ENCODE measurements around the gene CDC42EP2. TPM values are rescaled to one million over a fixed set of nuclear protein-coding genes. Genes with fewer than 3 reads are reported as not detected.

The CDC42EP2 gene
- total RNA-seq, 1 experiment from 2014 or later, result 11.9 TPM

GRCh38 chr11:65292890-65293289 lies 21.8 kb upstream of the CDC42EP2 start:
- no peaks in the 10 kb centered on the region for H3K79me1 ChIP-seq (ENCODE audit: insufficient read depth, low read depth, low read length, poor library complexity, severe bottlenecking)
- H2AK5ac ChIP-seq (ENCODE audit: insufficient read length, low read length), result no peak overlapping the region
- no peak overlapping the region for H3K4ac ChIP-seq (ENCODE audit: low read depth, low read length)
- H4K91ac ChIP-seq (ENCODE audit: insufficient read length, low read depth, low read length), result no peak overlapping the region
- Mint-ChIP-seq H3K27ac (no peak overlapping the region), H3K36me3 (ENCODE audit: insufficient read depth in 1 of 3, low read depth in 3 of 3) (peaks cover 38 to 97% (median 79%) of the 10 kb centered on the region in 3 experiments), H3K4me1 (peaks cover 0 to 9% of the 10 kb centered on the region in 2 experiments; a peak in 1 of 4 replicates), H3K4me3 (no peak overlapping the region), H3K9me3 (no peaks in the 10 kb centered on the region), H3K27me3 (ENCODE audit: low read depth) (no peaks in the 10 kb centered on the region)
- no peak for DNase-seq
- no peak overlapping the region for H2AFZ ChIP-seq (ENCODE audit: low read length)
- H3K79me2 ChIP-seq (ENCODE audit: insufficient read depth, low read length), result no peaks in the 10 kb centered on the region
- H3K9ac ChIP-seq (ENCODE audit: extremely low read depth, insufficient read length, low read length), result no peak overlapping the region
- H4K5ac ChIP-seq (ENCODE audit: insufficient read length, low read depth, low read length), result no peak overlapping the region
- H2BK120ac ChIP-seq (ENCODE audit: low read depth, low read length, poor library complexity, severe bottlenecking), result no peak overlapping the region
- H3K9me3 ChIP-seq (ENCODE audit: control insufficient read depth, low read depth, low read length), result no peaks in the 10 kb centered on the region
- no CpG with 5 or more reads among the region's 5 CpGs for WGBS (ENCODE audit: extremely low coverage, insufficient read length, low lambda C conversion rate)
- H3T11ph ChIP-seq (ENCODE audit: low read length), result no peak overlapping the region
- no peak overlapping the region for H2BK5ac ChIP-seq (ENCODE audit: insufficient read length, low read length)
- H4K8ac ChIP-seq (replicated peaks; ENCODE audit: insufficient read length, low read depth, low read length), result no peak overlapping the region
- no peak overlapping the region for H2BK15ac ChIP-seq (ENCODE audit: low read depth, low read length)
- TF ChIP-seq CTCF (conservative IDR thresholded peaks at IDR 0.05), result no peak
- H4K20me1 ChIP-seq (ENCODE audit: control insufficient read depth, insufficient read depth, insufficient read length), result no peaks in the 10 kb centered on the region
- no peak overlapping the region for H3K14ac ChIP-seq (ENCODE audit: insufficient read depth, low read length)
- H3K23me2 ChIP-seq (ENCODE audit: insufficient read length, low read depth, low read length, poor library complexity, severe bottlenecking), result no peaks in the 10 kb centered on the region
- H3K18ac ChIP-seq (ENCODE audit: insufficient read length, low read depth, low read length), result no peak overlapping the region
- H2BK12ac ChIP-seq (ENCODE audit: insufficient read length, low read depth, low read length), result no peak overlapping the region
- no peaks in the 10 kb centered on the region; the same call in 1 of the 2 replicates for H3K4me1 ChIP-seq (ENCODE audit: insufficient read depth, low read length)
- no peak overlapping the region for H3K23ac ChIP-seq (ENCODE audit: insufficient read length, low read depth, low read length)
- no peak overlapping the region for H3K27ac ChIP-seq (ENCODE audit: insufficient read length, low read depth, low read length)
- H2BK20ac ChIP-seq (ENCODE audit: low read depth, low read length, poor library complexity, severe bottlenecking), result no peak overlapping the region
- H3K56ac ChIP-seq (ENCODE audit: insufficient read length, low read depth, low read length), result no peak overlapping the region
- H3K27me3 ChIP-seq (ENCODE audit: insufficient read depth, low read length), result no peaks in the 10 kb centered on the region
- H3K4me2 ChIP-seq (ENCODE audit: insufficient read depth, insufficient read length, low read length), result no peak overlapping the region

All from H9 (cell line).